Activated T-helper 2 cell treated with anti-CD3 and anti-CD28 coated beads, Interferon-gamma antibody, Interleukin-2, Interleukin-4, amounts not matched to agents 10 μg/mL and 5 μg/mL and 100 μg/mL, durations not matched to agents 14 hours and 24 hours and 36 hours (primary cell): ENCODE data around the gene RFNG. TPM values are rescaled to one million over a fixed set of nuclear protein-coding genes. Genes with fewer than 3 reads are reported as not detected.

ENCODE experiments used
- DNase-seq: peaks from one replicate; pipeline ENCODE4 v3.0.0; 2021; ENCODE audit warnings: low spot score
- H3K27ac Mint-ChIP-seq: one replicate; pipeline ENCODE4 v1.8.0; 2021; ENCODE audit warnings: mixed read lengths
- H3K27me3 Mint-ChIP-seq: one replicate; pipeline ENCODE4 v1.8.0; 2021; ENCODE audit warnings: low read depth, mixed read lengths
- H3K36me3 Mint-ChIP-seq: one replicate; pipeline ENCODE4 v1.8.0; 2021; ENCODE audit warnings: low read depth, mixed read lengths
- H3K4me1 Mint-ChIP-seq: one replicate; pipeline ENCODE4 v1.8.0; 2021; ENCODE audit warnings: low read depth, mixed read lengths
- H3K4me3 Mint-ChIP-seq: one replicate; pipeline ENCODE4 v1.8.0; 2021; ENCODE audit warnings: low read depth, mild to moderate bottlenecking, moderate library complexity, mixed read lengths
- H3K9me3 Mint-ChIP-seq: one replicate; pipeline ENCODE4 v1.8.0; 2021; ENCODE audit warnings: mixed read lengths
- intact Hi-C: fragments of 100-400 bp; cut with micrococcal nuclease; formaldehyde crosslinking; loops from one replicate; pipeline ENCODE4 v1.15.1; 2023
- total RNA-seq: library from RNA; stranded (reverse); gene quantifications from 2 replicates; pipeline ENCODE4 v1.2.3, GENCODE V29; 2022

Gene RFNG
- total RNA-seq, 1 donor from 2014 or later: 21.8 TPM

DNA sequence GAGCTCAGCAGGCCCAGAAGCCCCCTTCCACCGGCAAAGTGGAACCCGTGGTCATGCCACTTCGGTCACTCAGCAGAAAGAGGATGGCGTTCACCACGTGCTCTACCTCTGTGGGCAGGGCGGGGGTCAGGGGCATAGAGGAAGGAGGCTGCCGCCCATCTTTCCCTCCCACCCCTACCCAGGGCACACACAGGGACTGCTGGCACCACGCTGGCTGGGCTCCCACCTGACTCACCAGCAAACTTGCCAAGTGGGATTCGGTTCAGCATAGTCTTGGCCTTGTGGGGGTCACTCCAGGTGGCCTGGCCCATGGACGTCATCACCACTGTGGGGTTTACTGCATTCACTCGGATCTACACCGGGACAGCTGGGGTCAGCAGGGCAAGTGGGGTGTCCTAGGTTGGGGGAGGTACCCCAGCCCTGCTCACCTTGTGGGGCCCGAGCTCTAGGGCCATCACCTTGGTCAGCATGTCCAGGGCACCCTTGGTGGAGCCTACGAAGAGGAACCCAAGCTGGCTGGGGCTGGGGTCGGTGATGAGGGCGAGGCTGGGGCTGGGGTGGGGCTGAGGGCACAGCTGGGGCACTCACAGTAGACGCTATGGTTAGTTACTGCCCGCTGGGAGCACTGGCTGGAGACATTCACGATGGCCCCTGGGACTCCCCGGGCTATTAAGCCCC is 15.5 kb downstream of the RFNG start:
- DNase-seq: no peak
- Mint-ChIP-seq H3K9me3 (no peaks in the 10 kb centered on the region), H3K27me3 (no peaks in the 10 kb centered on the region), H3K4me3 (peak overlapping the region; percentile 75), H3K4me1 (peaks cover 13% of the 10 kb centered on the region), H3K27ac (no peak overlapping the region), H3K36me3 (peaks cover 18% of the 10 kb centered on the region)
- intact Hi-C loops: loop anchor here (10.0 kb wide), 1 partner anchor 379 kb away; the partner anchor contains the start of genes HEXD and OGFOD3

- Mint-ChIP-seq H3K36me3 (peaks cover 18% of the 10 kb centered on the region), H3K4me1 (peaks cover 13% of the 10 kb centered on the region), H3K27ac (peak overlapping the region; percentile 2), H3K9me3 (no peaks in the 10 kb centered on the region), H3K4me3 (peak overlapping the region; percentile 75), H3K27me3 (no peaks in the 10 kb centered on the region)
- intact Hi-C loops: loop anchor here (10.0 kb wide), 1 partner anchor 379 kb away; the partner anchor contains the start of genes HEXD and OGFOD3
- DNase-seq: no peak
Measured at GRCh38 chr17:82035488-82035887, 16.1 kb downstream of the RFNG start.

DNA sequence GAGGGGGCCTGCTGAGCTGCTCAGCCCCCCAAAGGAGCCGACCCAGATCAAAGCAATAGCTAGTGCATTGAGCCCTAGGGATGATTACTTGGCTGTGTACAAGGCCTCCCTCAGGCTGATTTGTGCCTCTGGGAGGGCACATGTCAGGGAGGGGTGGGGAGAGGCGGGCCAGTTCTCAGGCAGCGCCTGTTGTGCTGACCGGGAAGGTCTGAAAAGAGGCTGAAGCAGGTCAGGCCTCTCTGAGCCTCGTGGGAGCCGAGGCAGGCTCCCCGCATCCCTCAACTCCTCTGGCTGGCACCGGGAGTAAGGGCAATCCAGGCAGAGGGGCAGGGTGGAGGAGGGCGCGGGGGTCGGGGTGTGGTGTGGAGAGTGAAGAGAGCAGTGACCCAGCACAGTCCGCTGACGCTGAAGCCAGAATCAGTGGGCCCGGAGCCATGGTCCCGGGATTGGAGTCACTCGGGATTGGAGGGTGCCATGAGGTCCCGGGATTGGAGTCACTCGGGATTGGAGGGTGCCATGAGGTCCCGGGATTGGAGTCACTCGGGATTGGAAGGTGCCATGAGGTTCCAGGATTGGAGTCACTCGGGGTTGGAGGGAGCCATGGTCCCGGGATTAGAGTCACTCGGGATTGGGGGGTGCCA is 17.1 kb downstream of the RFNG start:
- no peak overlapping the region for H3K27ac Mint-ChIP-seq
- H3K9me3 Mint-ChIP-seq: no peaks in the 10 kb centered on the region
- no peak for DNase-seq
- peaks cover 22% of the 10 kb centered on the region for H3K36me3 Mint-ChIP-seq
- no peaks in the 10 kb centered on the region for H3K27me3 Mint-ChIP-seq
- H3K4me3 Mint-ChIP-seq: peak overlapping the region; percentile 31
- peaks cover 15% of the 10 kb centered on the region for H3K4me1 Mint-ChIP-seq
- intact Hi-C loops: loop anchor here (10.0 kb wide), 1 partner anchor 380 kb away; the partner anchor contains the start of genes HEXD and OGFOD3

- no peaks in the 10 kb centered on the region for H3K27me3 Mint-ChIP-seq
- peak overlapping the region; percentile 13 for H3K4me3 Mint-ChIP-seq
- H3K9me3 Mint-ChIP-seq: no peaks in the 10 kb centered on the region
- intact Hi-C loops: loop anchor here (10.0 kb wide), 1 partner anchor 381 kb away; the partner anchor contains the start of genes HEXD and OGFOD3
- H3K4me1 Mint-ChIP-seq: peaks cover 12% of the 10 kb centered on the region
- no peak overlapping the region for H3K27ac Mint-ChIP-seq
- no peak for DNase-seq
- H3K36me3 Mint-ChIP-seq: peaks cover 22% of the 10 kb centered on the region
Measured at GRCh38 chr17:82033359-82034085, 18.1 kb downstream of the RFNG start.

GRCh38 chr17:82031885-82032627 is 19.6 kb downstream of the RFNG start:
- H3K36me3 Mint-ChIP-seq: peaks cover 22% of the 10 kb centered on the region
- intact Hi-C loops: loop anchor here (10.0 kb wide), 1 partner anchor 383 kb away; the partner anchor contains the start of genes HEXD and OGFOD3
- H3K4me1 Mint-ChIP-seq: peaks cover 7% of the 10 kb centered on the region
- H3K27ac Mint-ChIP-seq: no peak overlapping the region
- H3K9me3 Mint-ChIP-seq: no peaks in the 10 kb centered on the region
- DNase-seq: peak; percentile 44
- H3K4me3 Mint-ChIP-seq: peak overlapping the region; percentile 72
- no peaks in the 10 kb centered on the region for H3K27me3 Mint-ChIP-seq

DNA sequence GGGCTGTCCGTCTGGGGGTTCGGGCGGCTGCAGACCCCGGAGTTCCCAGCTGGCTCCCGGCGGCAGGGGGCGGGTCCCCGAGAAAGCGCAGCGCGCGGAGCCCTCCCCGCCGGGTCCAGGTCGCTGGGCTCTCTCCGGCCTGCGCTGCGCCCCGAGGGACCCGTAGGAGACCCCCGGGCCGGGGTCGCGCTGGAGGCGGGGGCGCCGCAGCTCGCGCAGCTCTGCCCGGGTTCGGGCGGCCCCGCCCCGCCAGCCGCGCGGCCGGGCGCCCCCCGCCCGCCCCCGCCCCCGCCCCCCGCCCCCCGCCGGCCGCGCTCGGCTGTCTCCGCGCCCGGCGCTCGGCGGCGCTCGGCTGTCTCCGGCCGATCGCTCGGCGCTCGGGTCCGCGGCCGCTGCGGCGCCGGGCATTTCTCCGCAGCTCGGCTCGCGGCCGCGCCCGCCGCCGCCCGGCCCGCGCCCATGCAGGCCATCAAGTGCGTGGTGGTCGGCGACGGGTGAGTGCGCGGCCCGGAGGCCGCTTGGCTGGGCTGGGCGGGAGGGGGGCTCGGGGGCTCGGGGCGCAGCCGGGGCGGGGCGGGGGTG is 20.2 kb downstream of the RFNG start, which contains the start of gene RAC3:
Gene RAC3 (plus strand): TSS at position 376 of the 582 bp plus-strand sequence. CDS start 84 bp downstream, at position 460.
- Mint-ChIP-seq H3K4me1 (peaks cover 7% of the 10 kb centered on the region), H3K27ac (peak within 1 kb of the TSS; percentile 84), H3K27me3 (no peaks in the 10 kb centered on the region), H3K4me3 (peak within 1 kb of the TSS; percentile 86), H3K36me3 (peaks cover 22% of the 10 kb centered on the region), H3K9me3 (no peaks in the 10 kb centered on the region)
- intact Hi-C loops: loop anchor here (10.0 kb wide), 1 partner anchor 383 kb away; the partner anchor contains the start of genes HEXD and OGFOD3
- DNase-seq: no peak

GRCh38 chr17:82030470-82031302 is 20.9 kb downstream of the RFNG start:
- H3K4me3 Mint-ChIP-seq: peak overlapping the region; percentile 86
- peak overlapping the region; percentile 84 for H3K27ac Mint-ChIP-seq
- intact Hi-C loops: loop anchor here (1.0 to 10.0 kb wide), 2 partner anchors 124 to 384 kb away; partner anchors contain the start of genes HEXD and OGFOD3
- peaks cover 9% of the 10 kb centered on the region for H3K4me1 Mint-ChIP-seq
- no peaks in the 10 kb centered on the region for H3K27me3 Mint-ChIP-seq
- peak; percentile 81 for DNase-seq
- peaks cover 17% of the 10 kb centered on the region for H3K36me3 Mint-ChIP-seq
- H3K9me3 Mint-ChIP-seq: no peaks in the 10 kb centered on the region

DNA sequence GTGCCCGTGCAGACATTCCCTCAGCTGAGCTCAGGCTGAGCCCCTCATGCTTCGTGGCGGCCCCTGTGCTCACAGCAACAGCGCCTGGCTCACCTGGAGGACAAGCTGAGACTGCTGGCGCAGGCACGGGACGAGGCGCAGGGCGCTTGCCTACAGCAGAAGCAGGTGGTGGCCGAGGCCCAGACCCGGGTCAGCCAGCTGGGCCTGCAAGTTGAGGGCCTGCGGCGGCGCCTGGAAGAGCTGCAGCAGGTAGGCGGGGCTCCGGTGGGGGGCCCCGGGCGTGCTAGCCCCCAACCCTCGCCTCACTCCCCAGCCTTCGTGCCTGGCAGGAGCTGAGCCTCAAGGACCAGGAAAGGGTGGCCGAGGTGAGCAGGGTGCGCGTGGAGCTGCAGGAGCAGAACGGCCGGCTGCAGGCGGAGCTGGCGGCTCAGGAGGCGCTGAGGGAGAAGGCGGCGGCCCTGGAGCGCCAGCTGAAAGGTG is 21.6 kb downstream of the RFNG start:
- Mint-ChIP-seq H3K27ac (no peak overlapping the region), H3K9me3 (no peaks in the 10 kb centered on the region), H3K4me3 (no peak overlapping the region), H3K4me1 (peaks cover 5% of the 10 kb centered on the region), H3K36me3 (peaks cover 10% of the 10 kb centered on the region), H3K27me3 (no peaks in the 10 kb centered on the region)
- no peak for DNase-seq
- intact Hi-C loops: loop anchor here (1.0 to 10.0 kb wide), 3 partner anchors 124 to 385 kb away; partner anchors contain the start of genes HEXD and OGFOD3

DNA sequence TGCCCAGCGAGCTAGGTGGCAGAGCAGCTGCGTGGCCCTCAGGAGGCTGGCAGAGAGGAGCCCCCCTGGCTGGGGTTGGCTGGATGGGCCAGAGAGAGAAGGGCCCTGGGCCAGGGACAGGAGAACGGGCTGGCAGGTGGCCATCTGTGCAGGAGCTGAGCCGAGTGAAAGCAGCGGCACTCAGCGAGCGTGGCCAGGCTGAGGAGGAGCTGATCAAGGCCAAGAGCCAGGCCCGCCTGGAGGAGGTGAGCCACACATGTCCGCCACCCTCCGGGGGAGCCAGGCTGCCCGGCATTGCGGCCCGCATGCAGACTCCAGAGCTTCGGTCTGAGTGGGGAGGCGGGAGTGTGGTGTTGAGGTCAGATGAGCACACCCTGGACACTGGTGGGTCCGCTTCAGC is 22.2 kb downstream of the RFNG start:
- DNase-seq: no peak
- peak overlapping the region; percentile 66 for H3K4me3 Mint-ChIP-seq
- intact Hi-C loops: loop anchor here (10.0 kb wide), 1 partner anchor 205 kb away; no protein-coding TSS in a partner anchor
- H3K27me3 Mint-ChIP-seq: no peaks in the 10 kb centered on the region
- no peaks in the 10 kb centered on the region for H3K9me3 Mint-ChIP-seq
- H3K4me1 Mint-ChIP-seq: peaks cover 5% of the 10 kb centered on the region
- H3K36me3 Mint-ChIP-seq: peaks cover 8% of the 10 kb centered on the region
- no peak overlapping the region for H3K27ac Mint-ChIP-seq

- H3K9me3 Mint-ChIP-seq: no peaks in the 10 kb centered on the region
- no peak overlapping the region for H3K4me3 Mint-ChIP-seq
- no peak overlapping the region for H3K27ac Mint-ChIP-seq
- H3K27me3 Mint-ChIP-seq: no peaks in the 10 kb centered on the region
- intact Hi-C loops: loop anchor here (10.0 kb wide), 1 partner anchor 206 kb away; no protein-coding TSS in a partner anchor
- H3K36me3 Mint-ChIP-seq: peaks cover 4% of the 10 kb centered on the region
- no peak for DNase-seq
- peaks cover 9% of the 10 kb centered on the region for H3K4me1 Mint-ChIP-seq
Measured at GRCh38 chr17:82028966-82029365, 22.6 kb downstream of the RFNG start.

GRCh38 chr17:82028246-82028645 is 23.4 kb downstream of the RFNG start:
- Mint-ChIP-seq H3K27ac (no peak overlapping the region), H3K4me3 (no peak overlapping the region), H3K4me1 (peaks cover 11% of the 10 kb centered on the region), H3K9me3 (no peaks in the 10 kb centered on the region), H3K36me3 (peaks cover 4% of the 10 kb centered on the region), H3K27me3 (no peaks in the 10 kb centered on the region)
- intact Hi-C loops: loop anchor here (10.0 kb wide), 1 partner anchor 207 kb away; no protein-coding TSS in a partner anchor
- no peak for DNase-seq
